DMS 273 (cell line): ENCODE measurements around the gene MAP6D1.
A peak's percentile ranks its signal among the peaks of the same experiment; 100 is the strongest.

Experiments
- DNase-seq: peaks from one replicate; lab custom pipeline; 2025; ENCODE audit not compliant: unreplicated experiment; lab: John Stamatoyannopoulos, UW

Gene MAP6D1

DNA sequence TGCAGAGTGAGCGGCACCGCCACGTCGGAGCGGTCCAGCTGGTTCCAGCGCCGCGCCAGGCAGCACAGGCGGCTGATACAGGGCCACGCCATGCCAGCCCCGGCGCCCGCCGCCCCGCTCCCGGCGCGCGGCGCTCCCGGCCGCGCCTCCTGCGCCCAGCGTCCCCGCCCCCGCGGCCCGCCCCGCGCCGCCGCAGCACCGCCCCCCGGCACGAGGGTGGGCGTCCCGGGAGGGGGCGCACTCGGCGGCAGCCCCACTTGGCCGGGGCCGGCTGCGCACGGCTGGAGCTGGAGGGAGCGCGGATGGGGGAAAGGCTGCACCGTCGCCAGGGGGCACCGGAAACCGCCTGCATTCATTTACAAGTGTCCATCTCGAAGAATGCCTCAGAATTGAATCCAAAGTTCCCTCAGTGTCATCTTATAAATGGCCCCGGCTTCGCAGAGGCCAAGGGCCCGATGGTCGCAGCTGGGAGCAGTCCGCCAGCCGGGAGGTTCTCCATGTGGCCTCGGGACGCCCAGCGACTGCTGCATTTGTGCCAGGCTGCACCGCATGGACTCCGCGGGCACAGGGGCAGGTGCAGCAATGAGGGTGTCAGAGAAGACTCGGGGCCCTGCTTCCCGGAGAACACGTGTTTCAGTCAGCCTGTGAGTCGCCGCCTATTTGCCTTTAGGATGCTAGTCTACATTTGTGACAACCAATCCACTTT is at the start of gene MAP6D1:
MAP6D1 (minus strand) TSS at position 122 of the 706 bp plus-strand sequence; CDS start at position 92, 30 bp downstream.
- peak; percentile 95 for DNase-seq

DNA sequence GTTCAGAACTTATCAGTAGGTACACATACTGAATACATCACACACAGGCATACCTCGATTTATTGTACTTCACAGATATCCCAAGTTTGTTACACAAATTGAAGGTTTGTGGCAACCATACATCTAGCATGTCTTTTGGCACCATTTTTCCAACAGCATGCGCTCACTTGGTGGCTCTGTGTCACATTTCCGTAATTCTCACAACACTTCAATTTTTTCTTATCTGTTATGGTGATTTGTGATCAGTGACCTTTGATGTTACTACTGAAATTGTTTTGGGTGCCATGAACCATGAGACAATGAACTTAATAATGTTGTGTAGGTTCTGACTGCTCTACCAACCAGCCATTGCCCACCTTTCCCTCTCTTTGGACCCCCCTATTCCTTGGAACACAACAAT is 48.5 kb upstream of the MAP6D1 start:
- DNase-seq, result no peak

DNA sequence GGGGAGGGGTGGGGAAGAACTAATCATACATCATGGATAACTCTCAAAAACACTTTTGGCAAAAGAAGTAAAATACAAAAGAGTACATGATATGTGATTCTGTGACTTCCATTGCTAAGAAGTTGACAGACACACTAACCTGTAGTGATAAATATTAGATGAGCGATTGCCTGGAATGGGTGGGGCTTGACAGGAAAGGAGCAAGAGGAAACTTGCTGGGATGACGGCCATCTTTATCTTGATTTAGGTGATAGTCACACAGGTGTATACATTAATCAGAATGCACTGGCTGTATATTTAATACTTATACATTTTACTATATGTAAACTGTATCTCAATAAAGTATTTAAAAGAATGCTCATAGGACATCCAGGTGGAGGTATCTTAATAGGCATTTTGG is 46.2 kb upstream of the MAP6D1 start:
- DNase-seq, result no peak

DNA sequence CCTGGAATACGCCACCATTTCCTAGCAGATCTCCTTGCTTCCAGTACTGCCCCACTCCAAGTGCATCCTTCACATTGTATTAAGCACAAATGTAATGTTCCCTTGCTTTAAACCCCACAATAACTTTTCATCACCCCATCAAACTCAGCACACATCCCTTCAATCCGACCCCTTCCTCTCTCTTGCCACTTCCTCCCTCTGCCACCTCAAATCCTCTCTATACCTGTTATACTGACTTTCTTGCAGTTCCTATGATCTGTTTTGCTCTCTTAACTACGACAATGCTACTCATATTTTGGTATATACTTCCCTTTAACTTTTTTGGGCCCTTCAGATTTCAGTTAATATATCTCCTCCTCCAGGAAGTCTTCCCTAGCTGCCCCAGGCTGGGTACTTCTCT is 45.2 kb upstream of the MAP6D1 start:
- DNase-seq, result no peak

DNA sequence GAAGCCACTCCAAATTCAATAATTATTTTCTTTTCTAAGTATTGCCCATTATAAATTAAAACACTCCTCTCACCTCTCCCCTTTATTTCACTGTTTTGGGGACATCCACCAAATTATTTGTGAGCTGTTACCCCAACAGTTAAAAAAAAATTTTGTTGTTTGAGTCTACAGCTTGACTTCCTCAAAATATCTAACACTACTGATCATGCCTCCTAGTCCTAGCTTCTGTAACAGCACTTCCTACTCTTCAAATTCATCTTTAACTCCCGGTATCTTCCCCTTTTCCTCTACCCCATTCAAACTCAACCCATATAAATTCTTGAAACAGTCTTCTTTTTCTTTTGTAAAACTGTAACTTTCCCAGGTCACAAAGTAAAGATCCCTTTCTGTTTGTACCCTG is 43.4 kb upstream of the MAP6D1 start:
- DNase-seq, result no peak

DNA sequence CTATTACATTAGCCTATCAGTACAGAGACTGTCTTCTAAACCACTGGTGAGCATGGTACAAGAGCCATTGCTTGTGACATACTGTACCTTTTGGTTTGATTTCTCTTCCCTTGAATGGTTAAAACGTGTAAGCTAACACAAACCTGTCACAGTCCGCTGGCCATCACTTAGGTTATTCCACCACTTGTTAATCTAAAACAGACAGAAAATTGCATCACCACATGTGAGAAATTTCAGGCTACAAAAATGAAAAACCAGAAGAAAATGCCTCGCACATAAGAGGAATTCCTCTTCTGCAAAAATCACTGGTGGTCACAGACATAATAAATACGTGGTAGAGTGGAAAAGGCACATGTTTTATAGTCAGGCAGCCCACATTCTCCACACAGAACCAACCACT is 37.2 kb upstream of the MAP6D1 start:
- no peak for DNase-seq

DNA sequence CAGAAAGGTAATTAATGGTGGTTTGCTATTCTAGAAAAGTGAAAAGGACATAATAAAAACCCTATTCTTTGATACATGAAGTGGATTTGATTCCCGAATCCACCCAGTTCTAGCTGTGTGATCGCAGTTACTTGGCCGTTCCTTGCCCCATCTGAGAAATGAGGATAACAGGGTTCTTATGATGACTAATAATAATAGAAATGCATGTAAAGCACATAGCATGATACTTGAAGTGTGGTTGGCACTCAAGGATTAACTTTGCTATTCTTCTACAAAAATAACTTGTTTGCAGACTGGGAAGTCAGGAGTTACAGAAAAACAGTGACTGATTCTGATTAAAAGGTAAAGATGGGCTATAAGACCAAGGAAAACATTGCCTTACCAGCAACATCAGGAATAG is 32.5 kb upstream of the MAP6D1 start:
- DNase-seq, result no peak

DNA sequence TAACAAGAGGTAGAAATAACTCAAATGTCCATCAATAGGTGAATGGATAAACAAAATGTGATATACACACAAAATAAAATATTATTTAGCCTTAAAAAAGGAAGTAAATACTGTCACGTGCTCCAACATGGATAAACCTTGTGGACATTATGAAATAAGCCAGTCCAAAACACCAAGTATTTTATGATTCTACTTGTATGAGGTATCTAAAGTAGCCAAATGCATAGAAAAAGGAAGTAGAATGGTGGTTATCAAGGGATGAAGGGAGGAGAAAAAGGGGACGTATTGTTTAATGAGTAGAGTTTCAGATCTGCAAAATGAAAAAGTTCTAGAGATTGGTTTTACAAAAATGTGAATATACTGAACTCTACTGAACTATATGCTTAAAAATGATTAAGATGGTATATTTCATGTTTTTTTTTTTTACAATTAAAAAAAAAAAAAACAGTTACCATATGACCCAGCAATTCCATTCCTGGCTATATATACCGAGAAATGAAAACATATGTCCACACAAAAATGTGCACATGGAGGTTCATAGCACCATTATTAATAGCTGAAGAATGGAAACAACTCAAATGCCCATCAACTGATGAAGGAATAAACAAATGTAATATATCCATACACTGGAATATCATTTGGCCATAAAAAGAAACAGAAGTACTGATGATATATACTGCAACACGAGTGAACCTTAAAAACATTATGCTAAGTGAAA is 29.1 kb upstream of the MAP6D1 start:
- DNase-seq, result no peak

DNA sequence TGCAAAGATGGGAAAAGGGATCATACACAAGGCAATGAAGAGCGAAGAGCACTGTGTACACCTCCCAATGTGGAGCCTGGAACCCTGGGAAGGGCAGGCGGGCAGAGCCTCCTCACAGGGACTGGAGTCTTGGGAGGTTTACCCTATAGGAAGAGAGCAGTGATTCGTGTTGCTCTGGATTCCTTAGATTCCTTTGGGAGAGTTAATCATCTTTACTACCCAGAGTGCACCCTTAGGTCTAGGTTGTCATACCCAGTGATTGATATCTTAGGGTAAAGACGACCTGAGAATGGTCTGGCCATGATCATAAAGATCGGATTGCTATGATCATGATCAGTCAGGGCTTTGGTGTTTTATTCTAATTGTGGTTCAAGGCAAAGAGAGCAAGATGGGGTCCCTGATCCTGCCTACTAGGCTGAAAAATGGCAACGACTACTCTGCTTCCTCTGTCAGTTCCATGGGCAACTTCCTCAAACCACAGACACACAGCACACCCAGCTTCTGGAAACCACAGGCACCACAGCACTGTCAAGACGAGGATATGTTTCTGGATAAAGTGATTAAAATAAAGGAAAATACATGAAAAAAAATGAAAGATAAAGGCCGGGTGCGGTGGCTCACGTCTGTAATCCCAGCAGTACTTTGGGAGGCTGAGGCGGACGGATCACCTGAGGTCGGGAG is 20.4 kb upstream of the MAP6D1 start:
- DNase-seq, result no peak

DNA sequence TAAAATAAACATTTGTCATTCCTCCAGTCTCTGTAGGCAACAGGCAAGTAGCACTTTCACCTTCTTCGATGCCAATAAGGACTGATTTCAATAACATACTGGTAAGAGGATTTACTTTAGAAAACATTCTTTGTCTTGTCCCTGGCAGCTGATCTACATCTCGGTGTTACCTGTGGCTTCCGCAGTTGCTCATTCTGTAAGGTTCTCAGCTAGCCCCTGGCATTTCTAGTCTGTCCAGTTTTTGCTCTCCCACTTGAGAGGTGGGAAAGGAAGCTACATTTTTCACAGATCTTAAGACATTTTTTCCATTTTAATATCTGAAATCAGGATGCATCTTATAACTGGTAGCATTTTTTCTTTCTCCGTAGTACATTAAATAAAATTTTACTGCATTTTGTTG is 19.7 kb upstream of the MAP6D1 start:
- no peak for DNase-seq

DNA sequence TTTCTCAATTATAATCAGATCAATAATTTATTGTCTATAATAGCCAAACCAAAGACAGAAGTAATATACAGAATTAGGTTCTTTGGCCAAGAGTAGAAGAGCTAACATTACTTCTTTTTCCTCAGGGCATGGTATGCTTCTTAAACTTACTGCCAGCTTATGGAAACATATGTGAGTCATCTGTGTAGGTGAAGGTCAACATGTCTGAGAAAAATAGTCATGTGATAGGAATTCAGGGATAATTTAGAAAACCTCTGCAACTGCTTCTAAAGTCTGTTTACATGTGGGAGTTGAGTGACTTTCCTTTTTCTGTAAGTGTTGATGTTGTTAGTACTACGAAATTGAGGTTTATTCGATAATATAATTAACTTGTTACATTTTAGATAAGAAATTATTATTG is 19.2 kb upstream of the MAP6D1 start:
- no peak for DNase-seq

DNA sequence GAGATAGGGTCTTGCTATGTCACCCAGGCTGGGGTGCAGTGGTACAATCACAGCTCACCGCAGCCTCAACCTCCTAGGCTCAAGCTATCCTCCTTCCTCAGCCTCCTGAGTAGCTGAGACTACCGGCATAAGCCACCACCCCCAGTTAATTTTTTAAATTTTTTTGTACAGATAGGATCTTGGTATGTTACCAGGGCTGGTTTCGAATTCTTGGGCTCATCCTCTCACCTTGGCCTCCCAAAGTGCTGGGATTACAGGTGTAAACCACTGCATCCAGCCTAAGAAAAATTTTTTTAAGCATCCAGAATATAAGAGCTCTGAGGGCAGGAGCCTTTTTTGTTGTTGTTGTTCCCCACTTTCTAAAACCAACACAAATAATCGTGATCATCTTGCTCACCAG is 14.4 kb upstream of the MAP6D1 start:
- no peak for DNase-seq

DNA sequence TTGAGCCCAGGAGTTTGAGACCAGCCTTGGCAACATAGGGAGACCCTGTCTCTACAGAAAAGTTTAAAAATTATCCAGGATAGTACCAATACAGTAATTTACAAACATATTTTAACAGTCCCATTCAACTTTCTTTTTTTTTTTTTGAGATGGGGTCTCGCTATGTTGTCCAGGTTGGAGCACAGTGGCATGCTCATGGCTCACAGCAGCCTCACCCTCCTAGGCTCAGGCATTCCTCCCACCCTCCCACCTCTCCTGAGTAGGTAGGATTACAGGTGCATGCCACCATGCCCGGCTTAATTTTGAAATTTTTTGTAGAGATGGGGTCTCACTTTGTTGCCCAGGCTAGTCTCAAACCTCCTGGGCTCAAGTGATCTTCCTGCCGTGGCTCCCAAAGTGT is 12.5 kb upstream of the MAP6D1 start:
- no peak for DNase-seq

DNA sequence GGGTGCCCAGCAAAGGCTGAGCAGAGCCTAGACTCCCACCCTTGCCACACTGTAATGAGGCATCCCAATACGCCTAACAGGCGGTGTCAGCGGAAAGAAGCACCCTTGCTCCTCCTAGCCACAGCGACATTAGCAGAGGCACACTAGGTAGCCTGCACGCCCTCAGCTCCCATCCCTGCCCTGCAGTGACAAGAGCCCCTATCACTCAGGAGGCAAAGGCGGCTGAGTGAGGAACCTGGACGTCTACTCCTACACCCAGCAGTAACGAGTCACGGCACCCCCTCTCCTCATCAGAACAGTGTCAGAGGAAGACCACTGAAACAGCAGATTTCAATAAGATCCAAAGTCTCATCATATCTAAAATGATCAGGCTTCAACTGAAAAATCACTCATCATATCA is 12.0 kb upstream of the MAP6D1 start:
- no peak for DNase-seq

DNA sequence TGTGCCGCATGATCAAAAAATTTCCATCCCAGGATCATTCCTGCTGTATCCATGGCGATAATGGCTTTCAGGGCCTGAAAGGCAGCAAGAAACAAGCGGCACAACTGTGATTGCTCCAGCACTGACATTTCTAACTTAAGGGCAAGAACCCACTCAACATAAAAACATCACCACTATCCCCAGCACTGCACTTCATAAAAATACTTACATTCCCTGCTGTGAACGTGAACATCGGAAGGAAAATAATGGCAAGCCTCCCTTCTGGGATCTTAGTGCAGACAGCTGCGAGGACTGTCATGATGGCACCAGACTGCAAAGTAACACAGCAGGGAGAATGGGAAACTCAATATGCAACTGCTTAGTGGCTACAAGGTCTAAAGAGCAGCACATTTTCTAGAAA is 8.1 kb upstream of the MAP6D1 start:
- no peak for DNase-seq

DNA sequence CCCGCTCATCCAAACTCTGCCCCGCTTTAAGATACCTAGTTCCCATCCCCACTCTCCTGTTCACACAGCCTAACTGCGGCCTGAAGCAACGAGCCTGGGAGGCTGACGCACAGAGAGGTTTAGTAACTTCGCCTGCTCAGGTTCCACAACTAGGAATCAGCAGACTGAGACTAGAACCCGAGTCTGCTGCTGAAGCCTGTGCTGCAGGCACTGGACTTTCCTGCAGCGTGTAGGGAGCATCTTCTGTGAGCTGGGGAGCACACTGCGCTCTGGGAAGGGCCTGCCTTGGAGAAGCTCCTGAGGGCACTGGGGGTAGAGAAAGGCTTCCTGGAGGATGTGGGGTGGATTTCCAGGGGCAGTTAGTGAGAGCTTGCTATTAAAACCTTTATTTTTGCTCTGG is 4.8 kb upstream of the MAP6D1 start:
- no peak for DNase-seq

DNA sequence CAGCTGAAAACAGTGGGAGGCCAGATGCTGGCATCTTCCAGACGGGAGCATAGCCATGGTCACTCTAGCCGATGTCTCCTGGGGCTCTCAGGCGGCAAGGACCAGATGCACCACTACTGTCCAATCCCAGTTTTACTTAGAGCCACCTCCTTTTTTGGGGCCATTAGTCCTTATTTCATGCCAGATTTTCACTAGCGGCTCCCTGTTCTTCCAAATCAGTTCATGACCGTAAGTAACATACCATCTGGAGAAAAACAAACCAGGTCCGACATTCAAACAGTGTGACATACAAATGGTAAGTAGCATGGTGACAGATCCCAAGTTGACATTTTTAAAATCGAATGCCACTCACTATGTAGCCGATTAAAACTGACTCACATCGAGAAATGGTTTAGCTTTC is 4.1 kb upstream of the MAP6D1 start:
- no peak for DNase-seq

DNA sequence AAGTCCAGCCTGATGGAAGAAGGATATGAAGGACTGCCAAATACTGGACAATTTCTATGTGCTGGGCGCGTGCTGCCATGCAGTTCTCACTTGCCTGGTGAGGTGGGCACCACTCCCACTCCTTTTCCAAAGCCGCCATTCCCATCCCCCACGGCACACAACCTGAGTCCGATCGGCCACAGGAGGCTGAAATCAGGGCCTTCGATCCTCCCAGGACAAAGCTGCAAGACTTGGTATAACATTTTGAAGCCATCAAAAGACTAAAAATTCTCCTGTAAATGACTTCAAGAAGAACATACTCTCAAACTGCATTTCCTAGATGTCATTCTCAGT is 3.1 kb upstream of the MAP6D1 start:
- no peak for DNase-seq

DNA sequence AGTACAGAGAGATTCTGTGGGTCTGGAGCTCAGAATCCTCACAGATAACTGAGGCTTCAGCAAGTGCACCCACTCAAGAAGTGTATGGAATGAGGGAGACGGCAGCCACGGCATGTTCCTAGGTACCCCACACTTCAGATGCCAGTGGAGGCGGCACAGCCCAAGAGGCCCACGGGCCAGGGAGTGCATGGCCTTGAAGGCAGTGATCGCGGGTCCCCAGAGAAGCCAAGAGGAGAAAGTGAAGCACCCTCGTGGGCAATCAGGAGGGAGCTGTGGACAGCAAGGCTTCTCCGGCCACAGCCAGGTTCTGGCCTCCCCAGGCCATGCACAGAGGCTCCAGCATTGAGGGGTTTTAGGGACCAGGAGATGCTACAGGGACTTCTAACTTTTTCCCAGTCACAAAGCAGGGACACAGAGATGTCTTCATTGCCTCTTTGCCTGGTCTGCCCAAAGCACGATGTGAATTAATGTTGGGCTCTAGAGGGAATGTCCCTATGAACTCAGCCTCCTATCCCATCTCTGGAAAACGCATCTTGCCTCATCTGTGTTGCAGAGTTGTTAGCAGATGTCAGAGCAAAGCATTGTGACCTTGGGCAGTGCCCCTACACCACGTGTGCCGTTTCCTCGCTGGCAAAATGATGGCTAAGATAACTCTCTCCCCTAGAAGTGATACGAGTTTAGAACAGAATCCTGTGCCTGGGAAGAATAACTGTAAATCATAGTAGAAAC is 2.6 kb upstream of the MAP6D1 start:
- DNase-seq, result no peak

DNA sequence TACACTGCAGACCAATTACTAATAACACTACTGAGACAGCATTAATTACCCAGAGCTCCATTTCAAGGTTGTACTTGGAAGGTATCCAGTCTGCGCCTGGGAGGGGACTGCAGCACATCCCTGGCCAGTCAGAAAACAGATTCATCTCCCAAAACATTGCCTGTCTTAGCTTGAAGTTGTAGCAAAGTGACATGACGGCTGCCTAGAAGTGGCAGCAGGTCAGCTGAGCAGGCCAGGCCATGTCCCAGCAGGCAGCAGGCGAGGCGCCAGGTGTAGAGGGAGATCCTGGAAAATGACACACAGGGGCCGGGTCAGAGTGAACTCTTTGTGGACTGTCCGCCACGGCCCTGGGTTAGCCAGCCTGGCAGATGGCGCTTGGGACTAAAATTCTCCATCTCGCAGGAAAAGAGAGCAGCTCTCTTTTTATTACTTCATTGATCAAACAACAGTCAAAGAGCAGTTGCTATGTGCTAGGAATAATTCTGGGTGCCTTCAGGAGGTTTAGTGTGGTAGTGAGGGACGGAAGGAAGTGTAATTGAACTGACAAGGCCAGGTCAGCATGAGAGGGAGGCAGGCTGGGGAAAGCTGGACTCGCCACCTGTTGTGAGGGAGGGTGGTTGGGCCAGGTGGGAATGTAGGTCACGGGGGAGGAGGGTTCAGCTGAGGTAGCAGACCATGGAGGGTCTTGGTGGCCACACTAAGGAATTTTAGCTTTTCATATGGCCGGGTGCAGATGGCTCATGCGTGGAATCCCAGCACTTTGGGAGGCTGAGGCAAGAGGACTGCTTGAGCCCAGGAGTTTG is 1.3 kb upstream of the MAP6D1 start:
- DNase-seq, result peak; percentile 82
